DMS153 treated with DMSO at 0.1 percent for 48 hours (cell line): ENCODE measurements around the gene DNAAF3.
A peak's percentile ranks its signal among the peaks of the same experiment; 100 is the strongest.
"Not testable (repeated sequence)": the region's sequence is repeated elsewhere in the genome, so short reads cannot be mapped to it uniquely, and the experiment has no call there.

Experiments
- DNase-seq: peaks from one replicate; lab custom pipeline; 2025; ENCODE audit not compliant: unreplicated experiment; lab: John Stamatoyannopoulos, UW

Gene DNAAF3

DNA sequence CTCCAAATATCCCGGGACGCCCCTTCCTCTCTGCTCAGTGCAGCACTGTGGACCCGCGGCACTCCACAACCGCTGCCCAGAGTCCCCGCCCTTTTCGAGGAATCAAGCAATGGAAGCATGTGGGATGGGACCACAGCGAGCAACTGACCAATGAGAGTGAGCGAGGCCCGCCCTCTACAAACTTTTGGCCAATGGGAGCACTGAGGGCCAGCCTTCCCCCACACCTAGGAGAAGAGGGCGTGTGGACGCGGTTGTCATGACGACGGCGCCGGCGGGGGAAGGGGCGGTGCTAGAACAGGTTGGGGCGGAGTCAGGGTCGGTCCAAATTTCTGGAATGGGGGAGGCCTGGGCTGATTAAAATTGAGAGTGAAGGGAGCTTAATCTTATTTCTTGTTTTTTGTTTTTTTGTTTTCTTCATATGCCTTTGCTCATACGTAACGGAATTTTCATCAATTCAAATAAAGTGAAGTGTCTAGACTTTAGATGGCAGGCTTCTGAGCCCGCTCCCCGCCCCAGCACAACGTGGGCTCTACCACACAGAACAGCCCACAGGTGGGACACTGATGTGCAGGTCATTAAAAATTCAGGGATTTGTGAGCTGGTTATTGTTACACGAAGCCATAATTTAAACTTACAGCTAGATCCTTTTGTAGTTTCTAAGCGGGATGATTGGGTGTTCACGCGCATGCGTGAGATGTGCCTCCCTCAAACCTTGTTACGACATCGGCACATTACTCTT, at the start of gene DNAAF3:
TSS of gene DNAAF3 (minus strand) at position 84 of the 739 bp plus-strand sequence. CDS start 200 bp downstream, outside the sequence.
- DNase-seq = peak; percentile 97

DNA sequence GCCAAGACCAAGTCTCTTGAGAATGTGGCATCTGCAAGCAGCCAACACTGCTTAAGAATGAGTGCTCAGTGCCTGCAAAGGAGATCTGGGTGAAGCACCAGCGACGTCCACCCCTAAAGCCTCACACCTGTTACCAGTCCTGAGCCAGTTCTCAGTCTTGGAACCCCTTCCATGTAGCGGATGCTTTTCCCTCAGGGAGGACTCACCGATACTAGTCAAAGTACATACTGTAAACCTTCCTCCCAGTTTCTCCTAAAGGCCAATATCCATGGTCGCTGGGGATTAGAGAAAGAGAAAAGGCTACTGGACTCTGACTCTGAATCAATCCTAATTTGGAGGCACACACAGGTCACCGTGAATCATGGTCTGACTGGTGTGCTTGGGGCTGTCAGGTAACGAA, 47.1 kb upstream of the DNAAF3 start:
- no peak for DNase-seq

DNA sequence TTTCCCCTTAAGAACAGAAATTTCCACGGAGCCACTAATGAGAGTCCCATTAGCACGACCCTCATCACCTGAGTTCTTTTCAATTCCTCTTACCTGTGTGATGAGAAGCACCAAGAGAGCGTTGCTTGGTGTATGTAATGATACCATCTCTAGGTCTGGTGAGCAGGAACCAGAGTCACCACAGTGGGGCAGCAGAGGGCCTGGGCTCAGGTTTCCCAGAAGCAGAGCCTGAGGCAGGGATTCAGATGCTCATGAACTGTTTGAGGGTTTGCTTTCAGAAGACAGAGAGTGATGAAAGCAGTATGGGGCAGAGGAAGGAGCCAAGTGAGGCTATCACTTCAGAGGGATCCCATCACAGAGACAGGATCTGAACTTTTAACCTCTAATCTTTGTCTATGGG, 46.0 kb upstream of the DNAAF3 start:
- DNase-seq = peak; percentile 74

DNA sequence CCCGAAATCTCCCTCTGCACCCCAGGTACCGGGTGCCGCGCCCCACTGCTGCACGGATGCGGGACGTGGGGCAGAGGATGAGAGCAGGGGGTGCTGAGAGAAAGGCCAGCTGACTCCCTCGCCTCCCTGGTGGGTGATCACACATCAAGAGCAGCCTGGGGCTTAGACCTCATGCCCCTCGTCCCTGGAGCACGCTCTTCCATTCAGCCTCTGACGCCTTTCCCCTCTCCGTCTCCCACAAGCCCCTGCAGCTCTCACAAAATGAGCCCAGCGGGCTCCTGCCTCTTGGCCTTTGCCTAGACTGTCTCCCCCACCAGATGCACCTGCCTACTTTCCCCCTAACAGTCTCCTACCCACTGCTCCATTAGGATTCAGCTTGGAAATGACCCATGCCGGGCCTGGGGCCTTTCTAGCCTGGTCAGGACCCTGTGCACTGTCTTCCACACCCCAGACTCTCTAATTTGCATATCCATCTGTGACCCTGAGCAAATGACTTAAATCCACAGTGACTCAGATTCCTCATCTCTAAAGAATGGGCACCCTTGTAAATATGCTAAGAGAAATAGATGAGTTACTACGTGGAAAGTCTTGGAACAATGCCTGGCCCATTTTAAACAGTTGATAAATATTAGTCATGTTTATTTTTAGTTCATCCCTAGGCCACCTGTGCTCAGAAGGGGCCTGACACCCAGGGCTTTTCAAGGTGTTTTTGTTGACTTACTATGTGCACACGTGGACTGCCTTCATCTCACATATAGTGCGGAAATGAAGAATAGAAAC, 43.5 kb upstream of the DNAAF3 start:
- peak; percentile 74 for DNase-seq

DNA sequence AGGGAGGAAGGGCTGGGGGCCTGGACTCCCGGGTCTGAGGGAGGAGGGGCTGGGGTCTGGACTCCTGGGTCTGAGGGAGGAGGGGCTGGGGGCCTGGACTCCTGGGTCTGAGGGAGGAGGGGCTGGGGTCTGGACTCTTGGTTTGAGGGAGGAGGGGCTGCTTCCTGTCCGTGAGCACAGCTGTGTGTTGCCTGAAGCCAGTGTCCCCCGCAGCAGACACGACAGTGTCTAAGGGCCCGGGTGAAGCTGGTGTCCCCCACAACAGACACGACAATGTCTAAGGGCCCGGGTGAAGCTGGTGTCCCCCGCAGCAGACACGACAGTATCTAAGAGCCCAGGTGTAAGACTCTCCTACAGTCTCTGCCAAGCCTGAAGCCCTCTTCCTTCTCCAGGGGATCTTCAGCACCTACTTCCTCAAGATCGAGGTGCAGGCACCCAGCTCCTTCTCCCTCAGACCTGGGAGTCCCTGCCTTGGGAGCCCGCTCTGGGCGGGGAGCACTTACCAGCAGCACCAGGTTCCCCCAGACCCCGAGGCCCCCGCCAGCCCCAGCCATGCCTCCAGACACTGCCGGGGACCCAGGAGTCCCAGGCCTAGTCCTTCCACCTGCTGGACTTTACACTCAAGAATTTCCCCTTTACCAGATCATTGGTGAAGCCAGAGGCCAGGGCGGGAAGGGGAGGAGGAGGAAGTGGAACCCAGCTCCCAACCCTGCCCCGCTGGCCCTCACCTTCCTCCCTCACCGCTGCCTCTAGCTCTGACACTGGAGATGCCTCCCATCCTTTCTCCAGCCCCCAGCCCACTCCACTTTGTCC, 42.7 kb upstream of the DNAAF3 start, which contains the start of gene PTPRH:
TSS of gene PTPRH (minus strand) at position 622 of the 813 bp plus-strand sequence. CDS start at position 554, 68 bp downstream.
- peak; percentile 26 for DNase-seq

DNA sequence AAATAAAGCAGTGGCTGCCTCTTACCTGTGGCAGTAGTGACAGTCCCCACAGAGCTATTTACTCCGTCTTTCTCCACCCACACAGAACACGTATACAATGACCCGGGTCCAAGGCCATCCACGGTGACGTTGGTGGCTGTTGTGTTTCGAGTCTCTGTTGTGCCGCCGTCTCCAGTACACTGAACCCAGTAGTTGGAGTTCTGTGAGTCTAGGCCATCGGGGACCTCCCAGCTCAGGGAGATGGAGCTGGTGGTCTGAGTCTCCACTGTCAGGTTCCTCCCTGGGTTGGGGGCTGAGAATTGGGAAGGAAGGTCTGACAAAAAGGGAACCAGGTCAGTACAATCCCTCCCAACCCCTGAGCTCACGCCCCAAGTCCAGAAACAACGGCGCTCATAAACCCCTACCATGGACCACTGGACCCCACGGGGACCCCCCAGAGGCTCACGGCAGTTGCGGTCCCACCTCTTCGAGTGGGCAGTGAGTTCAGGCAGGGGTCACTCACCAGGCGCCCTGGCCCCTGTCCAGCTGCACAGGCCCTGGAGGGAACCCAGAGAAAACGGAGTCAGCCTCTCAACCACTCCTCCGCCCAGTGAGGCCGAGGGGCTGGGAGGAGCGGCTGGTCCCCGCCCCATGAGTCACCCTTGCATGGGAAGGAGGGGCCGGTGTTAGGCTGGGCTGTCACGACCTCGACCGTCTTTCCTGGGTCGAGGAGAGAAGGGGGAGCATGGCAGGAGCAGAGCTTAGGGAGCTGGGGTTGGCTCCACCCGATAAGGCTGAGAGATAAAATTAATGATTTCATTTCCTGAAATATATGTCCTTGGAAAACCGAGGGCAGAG, 40.5 kb upstream of the DNAAF3 start:
- peak; percentile 49 for DNase-seq

DNA sequence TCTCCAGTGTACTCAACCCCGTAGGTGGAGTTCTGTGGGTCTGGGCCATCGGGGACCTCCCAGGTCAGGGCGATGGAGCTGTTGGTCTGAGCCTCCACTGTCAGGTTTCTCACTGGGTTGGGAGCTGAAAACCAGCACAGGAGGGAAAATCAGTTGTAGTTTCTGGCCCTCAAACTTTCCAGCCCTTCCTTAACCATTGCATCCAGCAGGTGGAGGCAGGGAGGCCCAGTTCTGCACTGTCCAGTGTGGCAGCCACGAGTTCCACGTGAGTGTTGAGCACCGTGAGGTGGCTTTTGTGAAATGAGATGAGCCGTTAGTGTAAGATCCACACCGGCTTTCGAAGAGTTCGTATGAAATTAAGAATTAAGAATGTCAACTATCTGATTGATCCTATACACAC, 35.8 kb upstream of the DNAAF3 start:
- DNase-seq = not testable (repeated sequence)

DNA sequence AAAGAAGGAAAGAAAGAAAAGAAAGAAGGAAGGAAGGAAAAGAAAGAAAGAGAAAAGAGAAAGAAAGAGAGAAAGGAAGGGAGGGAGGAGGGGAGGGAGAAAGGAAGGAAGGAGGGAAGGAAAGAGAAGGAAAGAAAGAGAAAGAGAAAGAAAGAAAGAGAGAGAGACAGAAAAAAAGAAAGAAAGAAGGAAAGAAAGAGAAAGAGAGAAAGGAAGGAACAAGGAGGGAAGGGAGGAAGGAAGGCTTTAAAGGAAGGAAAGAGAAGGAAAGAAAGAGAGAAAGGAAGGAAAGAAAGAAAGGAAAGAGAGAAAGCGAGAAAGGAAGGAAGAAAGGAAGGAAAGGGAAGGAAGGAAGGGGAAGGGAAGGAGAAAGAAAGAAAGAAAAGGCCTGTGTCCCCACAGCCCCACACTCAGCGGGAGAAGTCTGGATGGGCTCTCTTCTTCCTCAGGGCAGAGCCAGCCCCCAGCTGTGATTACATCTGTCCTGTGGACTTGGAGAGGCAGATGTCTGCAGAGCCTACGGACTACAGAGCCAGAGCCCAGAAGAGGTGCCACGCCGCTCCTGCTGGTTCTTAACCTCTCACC, 33.3 kb upstream of the DNAAF3 start:
- no peak for DNase-seq

DNA sequence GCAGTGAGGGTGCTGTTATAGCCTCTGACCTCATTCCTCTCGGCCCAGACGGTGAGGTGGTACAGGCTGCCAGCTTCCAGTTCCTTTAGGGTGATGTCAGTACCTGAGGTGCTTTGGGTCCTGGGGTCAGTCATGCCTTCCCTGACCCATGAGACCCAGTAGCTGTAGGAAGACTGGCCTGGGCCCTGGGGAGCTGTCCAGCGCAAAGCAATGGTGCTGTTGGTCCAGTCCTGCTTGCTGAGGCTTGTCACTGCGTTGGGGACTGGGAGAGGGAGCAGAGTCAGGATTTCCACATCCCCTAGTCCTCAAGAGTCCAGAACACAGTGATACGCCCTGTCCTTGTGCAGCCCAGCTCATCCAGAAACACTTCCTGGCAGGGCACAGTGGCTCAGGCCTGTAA, 32.2 kb upstream of the DNAAF3 start:
- no peak for DNase-seq

DNA sequence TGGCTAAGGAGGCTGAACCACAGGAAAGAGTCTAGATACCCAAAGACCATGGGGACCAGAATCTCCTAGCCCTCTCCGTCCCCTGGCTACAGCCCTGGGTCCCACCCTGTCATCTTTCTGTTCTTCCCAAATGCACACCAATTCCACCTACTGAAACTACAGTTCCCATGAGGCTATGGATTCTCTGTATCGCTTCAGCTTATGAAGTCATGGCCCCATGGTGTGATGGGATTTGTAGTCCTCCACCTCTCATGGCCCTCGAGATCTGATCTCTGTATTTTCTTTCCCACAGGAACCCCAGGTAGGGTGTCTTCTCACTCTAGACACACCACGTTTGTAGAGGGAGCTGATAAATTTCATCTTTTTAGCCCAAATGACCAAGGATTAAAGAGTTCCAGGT, 31.1 kb upstream of the DNAAF3 start:
- no peak for DNase-seq

DNA sequence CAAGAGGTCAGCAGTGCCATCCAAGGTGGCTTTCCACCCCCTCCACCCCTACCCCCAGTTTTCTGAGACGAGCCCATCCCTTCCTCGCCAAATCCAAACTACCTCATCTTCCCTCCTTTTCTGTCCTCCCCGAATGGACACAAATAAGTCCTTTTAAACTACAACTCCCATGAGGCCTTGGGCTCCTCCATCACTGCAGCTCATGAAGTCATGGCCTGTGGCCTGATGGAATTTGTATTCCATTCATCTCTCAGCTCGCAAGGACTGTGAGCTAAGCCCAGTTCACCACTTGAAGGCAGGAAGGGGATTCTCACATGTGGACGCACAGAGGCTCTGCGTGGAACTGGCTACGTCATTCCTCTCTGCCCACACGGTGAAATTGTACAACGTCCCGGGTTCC, 30.4 kb upstream of the DNAAF3 start:
- DNase-seq = no peak

DNA sequence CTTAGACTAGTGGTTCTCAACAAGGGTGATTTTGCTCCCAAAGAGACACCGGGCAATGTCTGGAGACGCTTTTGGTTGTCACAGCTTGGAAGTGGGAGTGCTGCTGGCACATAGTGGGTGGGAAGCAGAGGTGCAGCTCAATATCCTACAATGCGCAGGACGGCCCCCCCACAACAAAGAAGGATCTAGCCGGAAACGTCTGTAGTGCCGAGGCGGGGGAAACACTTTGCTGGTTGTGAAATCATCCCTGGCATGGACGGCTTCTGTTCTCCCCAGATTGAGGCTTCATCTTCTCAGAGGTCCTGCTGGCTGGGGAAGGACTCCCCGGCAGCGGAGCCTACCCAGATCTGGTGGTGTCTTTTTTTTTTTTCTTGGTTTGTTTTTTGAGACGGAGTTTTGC, 27.1 kb upstream of the DNAAF3 start:
- DNase-seq = no peak

DNA sequence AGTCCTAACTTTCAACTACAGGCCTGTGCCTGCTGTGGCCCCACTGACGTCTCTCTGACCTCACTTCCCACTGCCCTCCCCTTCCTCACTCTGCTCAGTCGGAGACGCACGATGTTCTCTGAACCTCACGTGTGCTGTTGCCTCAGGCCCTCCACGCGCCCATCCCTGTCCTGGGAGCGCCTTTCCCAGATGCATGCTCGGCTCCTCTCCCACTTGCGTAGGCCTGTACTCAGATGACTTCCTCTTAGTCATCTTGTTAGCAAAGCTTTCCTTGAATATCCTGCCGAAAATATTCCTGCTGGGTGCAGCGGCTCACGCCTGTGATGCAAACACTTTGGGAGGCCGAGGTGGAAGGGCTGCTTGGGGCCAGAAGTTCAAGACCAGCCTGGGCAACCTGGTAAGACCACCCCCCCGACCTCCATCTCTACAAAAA, 23.0 kb upstream of the DNAAF3 start:
- DNase-seq = no peak

DNA sequence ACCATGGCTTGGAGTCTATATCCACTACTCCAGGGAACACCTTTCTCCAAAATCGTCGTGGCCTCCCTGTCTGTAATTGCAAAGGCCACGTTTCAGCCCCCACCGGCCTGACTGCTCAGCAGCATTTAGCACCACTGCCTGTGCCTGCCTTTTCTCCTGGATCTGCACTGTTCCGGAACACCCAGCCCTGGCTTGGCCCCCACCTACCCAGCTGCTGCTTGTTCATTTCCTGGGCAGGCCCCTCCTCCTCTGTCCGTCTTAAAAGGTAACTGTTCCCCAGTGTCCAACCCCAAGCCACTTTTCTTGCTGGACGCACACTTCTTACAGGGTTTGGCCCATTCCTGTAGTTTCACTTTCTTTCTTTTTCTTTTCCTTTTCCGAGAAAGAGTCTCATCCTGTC, 22.2 kb upstream of the DNAAF3 start:
- DNase-seq = no peak

DNA sequence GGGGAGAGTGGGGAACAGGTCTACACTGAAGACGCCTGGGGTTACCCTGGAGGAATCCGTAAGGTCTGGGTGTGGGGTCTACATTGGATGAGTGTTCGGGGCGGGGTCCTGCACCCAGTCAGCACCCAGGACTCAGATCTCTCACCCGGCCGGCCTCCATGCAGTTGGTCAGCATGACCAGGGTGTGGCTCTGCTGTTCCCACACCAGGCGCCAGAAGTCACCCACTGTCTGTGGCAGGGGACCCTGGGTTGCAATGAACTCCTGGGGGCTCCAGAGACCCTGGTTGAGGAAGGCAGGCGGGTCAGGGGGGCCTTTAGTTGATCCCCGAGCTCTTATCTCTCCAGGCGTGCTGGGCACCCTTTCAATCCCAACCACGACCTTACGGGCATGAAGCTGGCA, 19.7 kb upstream of the DNAAF3 start:
- no peak for DNase-seq

DNA sequence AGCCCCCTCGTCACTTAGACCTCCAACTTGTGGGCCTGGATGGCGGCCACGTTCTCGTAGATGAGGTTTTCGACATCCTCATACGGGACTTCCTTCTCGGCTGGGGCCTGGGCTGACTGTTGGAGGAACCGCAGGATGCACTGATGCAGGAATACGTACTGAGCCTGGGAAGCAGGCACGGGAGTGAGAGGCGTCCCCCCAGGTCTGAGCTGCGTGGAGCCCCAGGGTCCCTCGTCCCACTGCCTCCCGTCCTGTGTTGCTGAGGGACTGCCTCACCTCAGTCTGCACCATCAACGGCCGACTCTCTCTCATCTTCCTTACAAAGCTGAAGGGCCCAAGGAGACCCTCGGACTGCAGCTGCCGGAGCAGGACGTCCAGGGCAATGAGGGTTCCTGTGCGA, 15.3 kb upstream of the DNAAF3 start:
- DNase-seq = no peak

DNA sequence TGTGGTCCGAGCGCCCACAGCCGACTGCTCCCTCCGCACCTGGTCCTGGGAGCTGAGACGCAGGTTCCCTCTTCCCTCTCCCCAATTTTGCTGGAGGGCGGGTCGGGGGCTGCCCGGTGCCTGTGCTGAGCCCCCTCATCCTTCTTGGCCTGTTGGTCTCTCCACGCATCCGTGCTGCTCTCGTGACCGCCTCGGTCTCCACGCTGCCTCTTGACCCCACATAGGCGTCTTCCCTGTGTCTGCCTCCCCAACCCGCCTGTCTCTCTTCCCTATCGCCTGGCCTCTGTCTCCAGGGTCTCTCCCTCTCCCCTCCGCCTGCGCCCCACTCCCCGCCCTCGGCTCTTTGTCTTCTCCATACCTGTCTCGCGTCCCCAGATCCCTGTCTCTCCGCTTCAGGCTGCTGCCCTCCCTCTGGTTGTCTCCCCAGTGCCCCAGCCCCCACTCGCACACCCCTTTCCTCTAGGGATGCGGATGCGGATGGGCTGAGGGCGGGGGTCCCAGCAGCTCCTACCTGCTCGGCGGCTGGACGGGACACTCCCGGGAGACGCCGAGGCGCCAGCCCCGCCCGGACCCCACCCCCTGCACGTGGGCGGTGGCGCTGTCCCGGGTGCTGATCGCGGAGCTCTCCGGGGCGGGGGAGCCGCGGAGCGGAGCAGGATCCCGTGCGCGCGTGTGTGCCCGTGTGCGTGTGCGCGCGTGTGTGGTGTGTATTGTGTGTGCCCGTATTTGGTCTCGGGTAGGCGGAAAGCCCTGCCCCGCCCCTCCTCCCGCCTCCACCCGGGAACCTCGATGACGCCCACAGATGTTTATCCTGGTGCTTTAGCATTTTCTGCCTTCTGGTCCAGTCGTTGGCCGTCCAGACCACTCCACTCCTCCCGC, 13.4 kb upstream of the DNAAF3 start, which contains the start of gene SYT5:
TSS of gene SYT5 (minus strand) at position 684 of the 879 bp plus-strand sequence. CDS start 1,248 bp downstream, outside the sequence.
- no peak for DNase-seq

DNA sequence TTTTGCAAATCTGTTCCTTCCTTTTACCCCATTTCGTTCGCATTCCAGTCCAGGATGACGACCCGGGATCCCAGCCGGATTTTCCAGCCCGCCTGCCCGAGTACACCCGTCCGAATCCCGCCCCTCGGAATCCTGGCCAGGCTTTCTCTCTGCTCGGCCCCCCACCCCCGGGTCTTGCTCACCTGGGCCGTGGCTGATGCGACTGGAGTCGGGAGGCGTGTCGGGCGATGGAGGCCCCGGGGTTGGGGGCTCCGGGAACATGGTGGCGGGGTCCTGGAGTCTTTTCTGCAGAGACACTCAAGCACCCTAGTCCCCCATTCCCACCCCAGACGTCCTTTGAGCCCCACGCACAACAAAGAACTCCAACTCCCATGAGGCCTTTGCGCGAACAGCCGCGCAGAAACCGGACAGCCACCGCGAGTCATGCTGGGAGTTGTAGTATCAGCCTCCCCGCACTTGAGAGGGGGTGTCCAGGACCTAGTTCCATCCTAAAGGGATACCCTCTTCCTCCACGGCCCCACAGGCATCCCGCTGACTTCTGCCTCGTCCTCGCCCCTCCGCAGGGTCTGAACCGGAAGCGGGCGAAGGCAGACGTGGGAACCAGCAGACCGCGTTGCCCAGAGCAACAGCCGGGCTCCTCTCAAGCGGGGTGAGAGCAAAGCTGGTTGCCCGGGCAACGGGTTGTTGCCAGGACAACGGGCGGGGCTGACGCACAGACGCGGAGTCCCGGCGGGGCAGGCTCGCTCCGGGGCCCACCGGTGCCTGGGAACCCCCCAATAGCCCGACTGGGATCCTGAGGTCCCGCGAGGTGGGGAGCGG, 12.6 kb upstream of the DNAAF3 start:
- DNase-seq = peak; percentile 87
